GM19023 (cell line): ENCODE data around the gene TCF3.
A peak's percentile ranks its signal among the peaks of the same experiment; 100 is the strongest.

Experiments
- ATAC-seq: cut with Tn5 transposase; IDR thresholded peaks from one replicate; pipeline ENCODE4 v1.9.1; 2021; ENCODE audit warnings: mild to moderate bottlenecking, moderate library complexity; ENCODE audit not compliant: unreplicated experiment

Gene TCF3

GRCh38 chr19:1612114-1613086, 40.0 kb downstream of the TCF3 start:
- no peak for ATAC-seq

- no peak for ATAC-seq
These were observed 41.1 kb downstream of the TCF3 start for GRCh38 chr19:1611353-1611752.

- ATAC-seq = no peak
These were observed 41.8 kb downstream of the TCF3 start for GRCh38 chr19:1610579-1610978.

GRCh38 chr19:1609680-1610474, 42.5 kb downstream of the TCF3 start:
- no peak for ATAC-seq

- no peak for ATAC-seq
These were observed 43.4 kb downstream of the TCF3 start for GRCh38 chr19:1609103-1609396.

GRCh38 chr19:1608359-1609102, 43.9 kb downstream of the TCF3 start:
- no peak for ATAC-seq

- no peak for ATAC-seq
These were observed 46.2 kb downstream of the TCF3 start for GRCh38 chr19:1606138-1606651.

GRCh38 chr19:1605236-1606137, 46.9 kb downstream of the TCF3 start, which contains the start of gene UQCR11:
TSS of gene UQCR11 (minus strand) at chr19:1605462. CDS start at chr19:1605409, 53 bp downstream.
- ATAC-seq = peak; percentile 86

GRCh38 chr19:1602091-1602707, 50.2 kb downstream of the TCF3 start:
- no peak for ATAC-seq

GRCh38 chr19:1601613-1602064, 50.8 kb downstream of the TCF3 start:
- ATAC-seq = no peak

GRCh38 chr19:1599460-1599846, 53.0 kb downstream of the TCF3 start:
- no peak for ATAC-seq

GRCh38 chr19:1598777-1599459, 53.5 kb downstream of the TCF3 start:
- ATAC-seq = no peak

- ATAC-seq = no peak
These were observed 59.0 kb downstream of the TCF3 start for GRCh38 chr19:1593501-1593772.

- peak; percentile 60 for ATAC-seq
These were observed 59.5 kb downstream of the TCF3 start, which contains the start of gene MBD3 for GRCh38 chr19:1592755-1593500. TSS of gene MBD3 (minus strand) at chr19:1592865. CDS start at chr19:1592631, 234 bp downstream.

- peak; percentile 72 for ATAC-seq
These were observed 60.2 kb downstream of the TCF3 start for GRCh38 chr19:1592024-1592754.

GRCh38 chr19:1591421-1592023, 60.9 kb downstream of the TCF3 start:
- no peak for ATAC-seq
